Measurements from ENCODE around the gene IFNL3. TPM values are rescaled to one million over a fixed set of nuclear protein-coding genes. Genes with fewer than 3 reads are reported as not detected.
"Not testable (repeated sequence)": the region's sequence is repeated elsewhere in the genome, so short reads cannot be mapped to it uniquely, and the experiment has no call there.

The IFNL3 gene
- total RNA-seq, 1 donor from 2014 or later: not detected

GRCh38 chr19:39248806-39249205, 4.0 kb upstream of the IFNL3 start, which contains the start of gene IFNL4:
Gene IFNL4 (minus strand): TSS chr19:39248856.
- H3K36me3 Mint-ChIP-seq (ENCODE audit: low read depth): no peaks in the 10 kb centered on the region
- H3K9me3 Mint-ChIP-seq: no peaks in the 10 kb centered on the region
- no peaks in the 10 kb centered on the region for H3K4me1 Mint-ChIP-seq
- TF ChIP-seq, protein P1, sequence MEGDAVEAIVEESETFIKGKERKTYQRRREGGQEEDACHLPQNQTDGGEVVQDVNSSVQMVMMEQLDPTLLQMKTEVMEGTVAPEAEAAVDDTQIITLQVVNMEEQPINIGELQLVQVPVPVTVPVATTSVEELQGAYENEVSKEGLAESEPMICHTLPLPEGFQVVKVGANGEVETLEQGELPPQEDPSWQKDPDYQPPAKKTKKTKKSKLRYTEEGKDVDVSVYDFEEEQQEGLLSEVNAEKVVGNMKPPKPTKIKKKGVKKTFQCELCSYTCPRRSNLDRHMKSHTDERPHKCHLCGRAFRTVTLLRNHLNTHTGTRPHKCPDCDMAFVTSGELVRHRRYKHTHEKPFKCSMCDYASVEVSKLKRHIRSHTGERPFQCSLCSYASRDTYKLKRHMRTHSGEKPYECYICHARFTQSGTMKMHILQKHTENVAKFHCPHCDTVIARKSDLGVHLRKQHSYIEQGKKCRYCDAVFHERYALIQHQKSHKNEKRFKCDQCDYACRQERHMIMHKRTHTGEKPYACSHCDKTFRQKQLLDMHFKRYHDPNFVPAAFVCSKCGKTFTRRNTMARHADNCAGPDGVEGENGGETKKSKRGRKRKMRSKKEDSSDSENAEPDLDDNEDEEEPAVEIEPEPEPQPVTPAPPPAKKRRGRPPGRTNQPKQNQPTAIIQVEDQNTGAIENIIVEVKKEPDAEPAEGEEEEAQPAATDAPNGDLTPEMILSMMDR (conservative IDR thresholded peaks at IDR 0.05): no peak
- peaks cover 78% of the 10 kb centered on the region for H3K27me3 Mint-ChIP-seq (ENCODE audit: low read depth)
- H3K27ac Mint-ChIP-seq (ENCODE audit: unreplicated experiment): no peak within 1 kb of the TSS
- DNase-seq (ENCODE audit: low read depth, low spot score): no peak
- no peak within 1 kb of the TSS for H3K4me3 Mint-ChIP-seq

- no peak overlapping the region for H3K4me3 Mint-ChIP-seq
- peaks cover 75% of the 10 kb centered on the region for H3K27me3 Mint-ChIP-seq (ENCODE audit: low read depth)
- TF ChIP-seq, protein P1 (conservative IDR thresholded peaks at IDR 0.05): no peak
- H3K4me1 Mint-ChIP-seq: no peaks in the 10 kb centered on the region
- no peak for DNase-seq (ENCODE audit: low read depth, low spot score)
- H3K9me3 Mint-ChIP-seq: no peaks in the 10 kb centered on the region
- H3K27ac Mint-ChIP-seq (ENCODE audit: unreplicated experiment): no peak overlapping the region
- H3K36me3 Mint-ChIP-seq (ENCODE audit: low read depth): no peaks in the 10 kb centered on the region
Measured at GRCh38 chr19:39247701-39248664, 3.2 kb upstream of the IFNL3 start.

DNA sequence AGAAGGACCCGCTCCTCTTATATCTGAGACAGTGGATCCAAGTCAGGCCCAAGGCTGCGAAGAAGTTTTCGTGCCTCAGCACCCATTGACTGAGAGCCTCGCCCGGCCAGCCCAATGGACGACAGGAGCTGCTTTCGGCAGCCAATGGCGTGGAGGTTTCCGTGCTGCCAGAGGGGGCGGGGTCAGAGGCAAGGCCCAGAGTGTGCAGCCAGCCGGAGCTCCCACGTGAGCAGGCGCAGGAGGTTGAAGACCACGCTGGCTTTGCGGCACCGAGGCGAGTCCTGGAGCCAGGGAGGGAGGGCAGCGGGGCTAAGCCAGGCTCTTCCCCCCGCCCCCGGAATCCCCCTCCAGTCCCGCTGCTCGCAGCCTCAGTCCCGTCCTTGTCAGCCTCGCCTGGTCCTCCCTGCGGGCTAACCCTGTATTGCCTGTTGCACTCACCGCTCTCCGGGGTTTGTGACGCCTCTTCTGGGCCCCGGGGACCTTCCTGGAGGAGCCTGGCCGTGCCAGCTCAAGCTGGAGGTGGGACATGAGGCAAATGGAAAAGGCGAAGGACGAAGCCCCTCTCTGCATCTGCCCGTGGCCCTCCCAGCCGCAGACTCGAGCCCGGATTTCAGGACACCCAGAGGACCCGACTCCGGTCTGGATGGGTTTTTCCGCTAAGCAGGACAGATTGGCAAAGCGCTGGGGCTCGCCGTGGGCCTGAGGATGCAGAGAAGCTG, 2.3 kb upstream of the IFNL3 start:
- H3K27me3 Mint-ChIP-seq (ENCODE audit: low read depth): peaks cover 67% of the 10 kb centered on the region
- H3K4me1 Mint-ChIP-seq: no peaks in the 10 kb centered on the region
- H3K9me3 Mint-ChIP-seq: no peaks in the 10 kb centered on the region
- no peaks in the 10 kb centered on the region for H3K36me3 Mint-ChIP-seq (ENCODE audit: low read depth)
- H3K27ac Mint-ChIP-seq (ENCODE audit: unreplicated experiment): no peak overlapping the region
- no peak overlapping the region for H3K4me3 Mint-ChIP-seq
- TF ChIP-seq, protein P1 (conservative IDR thresholded peaks at IDR 0.05): no peak
- DNase-seq (ENCODE audit: low read depth, low spot score): peak; percentile 18

DNA sequence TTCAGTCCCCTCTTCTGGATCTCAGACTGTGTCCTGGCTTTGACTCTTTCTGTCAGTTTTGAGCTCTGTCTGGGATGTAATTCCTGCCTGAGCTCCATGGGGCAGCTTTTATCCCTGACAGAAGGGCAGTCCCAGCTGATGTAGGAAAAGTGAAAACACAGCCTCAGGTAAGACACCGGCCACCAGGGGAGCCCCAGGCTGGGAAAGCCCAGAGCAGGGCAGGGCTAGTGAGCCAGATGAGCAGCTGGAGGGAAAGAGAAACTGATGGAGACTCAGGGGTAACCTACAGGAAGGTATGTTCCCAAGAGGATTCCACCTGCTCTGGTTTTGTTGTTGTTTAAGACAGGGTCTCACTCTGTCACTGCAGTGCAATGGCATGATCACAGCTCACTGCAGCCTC, 360 bp upstream of the IFNL3 start:
- H3K4me1 Mint-ChIP-seq; H3K9me3 Mint-ChIP-seq; H3K27ac Mint-ChIP-seq (ENCODE audit: unreplicated experiment); DNase-seq (ENCODE audit: low read depth, low spot score); H3K4me3 Mint-ChIP-seq; H3K36me3 Mint-ChIP-seq (ENCODE audit: low read depth): not testable (repeated sequence)
- peaks cover 57% of the 10 kb centered on the region for H3K27me3 Mint-ChIP-seq (ENCODE audit: low read depth)

GRCh38 chr19:39243741-39244140, 1.1 kb downstream of the IFNL3 start:
- H3K27ac Mint-ChIP-seq (ENCODE audit: unreplicated experiment); DNase-seq (ENCODE audit: low read depth, low spot score); H3K4me3 Mint-ChIP-seq; H3K4me1 Mint-ChIP-seq; H3K9me3 Mint-ChIP-seq; H3K36me3 Mint-ChIP-seq (ENCODE audit: low read depth): not testable (repeated sequence)
- peaks cover 51% of the 10 kb centered on the region for H3K27me3 Mint-ChIP-seq (ENCODE audit: low read depth)

GRCh38 chr19:39240421-39240820, 4.4 kb downstream of the IFNL3 start:
- H3K4me3 Mint-ChIP-seq: no peak overlapping the region
- no peaks in the 10 kb centered on the region for H3K36me3 Mint-ChIP-seq (ENCODE audit: low read depth)
- H3K4me1 Mint-ChIP-seq: no peaks in the 10 kb centered on the region
- DNase-seq (ENCODE audit: low read depth, low spot score): no peak
- TF ChIP-seq, protein P1 (conservative IDR thresholded peaks at IDR 0.05): no peak
- H3K9me3 Mint-ChIP-seq: no peaks in the 10 kb centered on the region
- H3K27me3 Mint-ChIP-seq (ENCODE audit: low read depth): peaks cover 41% of the 10 kb centered on the region
- no peak overlapping the region for H3K27ac Mint-ChIP-seq (ENCODE audit: unreplicated experiment)

Measured in neural crest cell (in vitro differentiated cells).